Osteocyte (in vitro differentiated cells): ENCODE data around the gene RFWD3. TPM values are rescaled to one million over a fixed set of nuclear protein-coding genes. Genes with fewer than 3 reads are reported as not detected.

Source experiments
- DNase-seq: peaks from one replicate; pipeline ENCODE4 v3.0.0; 2021; ENCODE audit warnings: mixed read lengths; ENCODE audit not compliant: unreplicated experiment; ENCODE audit errors: extremely low spot score
- H3K27ac Mint-ChIP-seq: one replicate; pipeline ENCODE4 v1.8.0; 2021; ENCODE audit warnings: mild to moderate bottlenecking, mixed read lengths; ENCODE audit not compliant: unreplicated experiment
- H3K27me3 Mint-ChIP-seq: one replicate; pipeline ENCODE4 v1.8.0; 2021; ENCODE audit warnings: mixed read lengths; ENCODE audit not compliant: unreplicated experiment
- H3K36me3 Mint-ChIP-seq: one replicate; pipeline ENCODE4 v1.8.0; 2021; ENCODE audit warnings: mixed read lengths; ENCODE audit not compliant: unreplicated experiment
- H3K4me1 Mint-ChIP-seq: one replicate; pipeline ENCODE4 v1.8.0; 2021; ENCODE audit warnings: mixed read lengths; ENCODE audit not compliant: unreplicated experiment
- H3K4me3 Mint-ChIP-seq: one replicate; pipeline ENCODE4 v1.8.0; 2021; ENCODE audit warnings: mild to moderate bottlenecking, moderate library complexity, mixed read lengths; ENCODE audit not compliant: unreplicated experiment
- H3K9me3 Mint-ChIP-seq: one replicate; pipeline ENCODE4 v1.8.0; 2021; ENCODE audit warnings: mixed read lengths; ENCODE audit not compliant: unreplicated experiment
- CTCF ChIP-seq: fragments of 200-600 bp; sonication (generic); IDR thresholded peaks from 2 replicates; pipeline ENCODE4 v1.5.0; 2021; ENCODE audit warnings: antibody characterized with exemption, mild to moderate bottlenecking, moderate library complexity
- total RNA-seq: library from RNA; stranded (reverse); gene quantifications from 2 replicates; pipeline ENCODE4 v1.2.1, GENCODE V29; 2021

The RFWD3 gene
- total RNA-seq, 1 donor from 2014 or later: 30.7 TPM

GRCh38 chr16:74698222-74698621, 31.5 kb upstream of the RFWD3 start:
- no peak overlapping the region for H3K4me3 Mint-ChIP-seq
- H3K4me1 Mint-ChIP-seq: peaks cover 21% of the 10 kb centered on the region
- no peaks in the 10 kb centered on the region for H3K27me3 Mint-ChIP-seq
- no peak overlapping the region for H3K27ac Mint-ChIP-seq
- DNase-seq: no peak
- no peak for TF ChIP-seq CTCF
- no peaks in the 10 kb centered on the region for H3K36me3 Mint-ChIP-seq
- no peaks in the 10 kb centered on the region for H3K9me3 Mint-ChIP-seq

DNA sequence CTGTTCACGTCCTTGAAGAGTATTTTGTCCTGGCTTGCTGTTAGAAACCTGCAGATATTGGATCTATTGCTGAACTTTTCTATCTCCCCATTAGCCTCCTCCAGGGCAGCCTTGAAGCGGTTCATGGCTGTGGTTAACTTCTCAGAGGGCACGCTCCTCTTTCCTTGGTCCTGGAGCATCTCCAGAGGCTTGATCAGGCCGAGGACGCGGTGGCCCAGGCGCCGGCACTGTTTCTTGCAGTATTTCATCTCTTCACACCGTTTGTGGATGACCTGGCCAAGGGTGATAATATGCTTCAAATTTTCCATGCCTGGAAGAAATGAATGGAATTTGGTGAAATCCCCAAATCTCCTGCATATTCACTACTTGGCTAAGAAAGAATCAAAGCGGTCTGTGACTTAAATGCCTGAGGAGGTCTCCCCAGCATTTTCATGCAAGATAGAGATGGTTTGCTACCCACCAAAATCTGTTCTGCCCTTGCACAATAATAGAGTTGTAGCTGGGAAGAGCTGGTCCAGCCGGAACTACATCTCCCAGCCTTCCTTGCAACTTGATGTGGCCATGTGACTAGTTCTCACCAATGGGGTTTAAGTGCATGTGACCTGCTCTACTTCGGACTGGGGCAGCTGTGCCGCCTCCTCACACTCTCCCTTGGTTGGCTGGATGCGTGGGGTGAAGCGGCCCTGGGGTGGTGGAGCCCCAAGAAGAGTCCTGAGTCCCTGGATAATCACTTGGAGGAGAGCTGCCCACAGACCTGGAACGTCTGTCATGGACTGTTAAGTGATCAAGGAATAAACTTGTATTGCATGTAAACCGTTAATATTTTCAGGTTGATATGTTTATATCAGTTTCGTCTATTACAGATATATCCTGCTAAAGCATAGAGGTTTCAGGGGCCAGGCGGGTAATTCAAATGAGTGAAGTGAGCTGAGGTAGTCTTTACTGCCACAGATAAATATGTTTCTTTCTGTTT, 29.1 kb upstream of the RFWD3 start:
- Mint-ChIP-seq H3K9me3 (no peaks in the 10 kb centered on the region), H3K36me3 (peaks cover under 1% of the 10 kb centered on the region), H3K4me3 (peak overlapping the region; percentile 90), H3K27me3 (peaks cover 3% of the 10 kb centered on the region), H3K4me1 (peaks cover 11% of the 10 kb centered on the region), H3K27ac (peak overlapping the region; percentile 64)
- DNase-seq: peak; percentile 87
- no peak for TF ChIP-seq CTCF

DNA sequence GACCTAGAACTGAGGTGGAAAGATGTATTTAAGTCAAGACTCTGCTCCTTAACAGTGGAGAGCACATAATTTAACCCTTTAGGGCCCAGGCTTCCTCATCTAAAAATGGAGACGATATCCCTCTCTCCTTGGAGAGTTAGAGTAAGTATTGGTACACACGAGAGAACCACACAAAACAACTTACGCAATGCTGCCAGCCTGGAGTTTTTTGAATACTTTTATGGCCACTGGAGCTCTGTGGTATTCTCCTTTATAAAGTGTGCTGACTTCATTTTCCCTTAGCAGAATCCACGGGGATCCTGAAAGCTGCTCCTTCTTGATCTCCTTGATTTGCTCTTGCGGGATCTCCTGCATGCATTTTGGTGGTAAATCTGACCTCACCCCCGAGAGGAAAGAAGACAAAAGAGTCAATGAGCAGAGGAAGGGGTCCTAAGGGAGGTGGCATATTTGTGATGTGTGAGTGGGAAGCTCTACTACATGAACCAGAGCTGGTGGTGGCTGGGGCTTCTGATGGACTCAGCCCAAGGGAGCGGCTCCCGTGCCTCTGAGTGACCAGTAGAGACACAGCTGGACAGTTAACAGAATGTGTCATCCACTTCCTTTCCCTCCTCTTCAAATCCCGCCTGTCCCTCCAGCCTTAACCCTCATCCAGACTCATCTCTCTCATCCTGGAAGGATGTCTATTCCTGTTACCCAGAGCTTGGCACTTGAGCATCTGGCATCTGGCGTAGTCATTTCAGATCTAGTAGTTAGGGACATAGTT, 24.6 kb upstream of the RFWD3 start:
- Mint-ChIP-seq H3K27ac (no peak overlapping the region), H3K4me1 (peaks cover 4% of the 10 kb centered on the region), H3K27me3 (peaks cover 3% of the 10 kb centered on the region), H3K9me3 (no peaks in the 10 kb centered on the region), H3K4me3 (no peak overlapping the region), H3K36me3 (peaks cover 2% of the 10 kb centered on the region)
- DNase-seq: no peak
- TF ChIP-seq CTCF: no peak

DNA sequence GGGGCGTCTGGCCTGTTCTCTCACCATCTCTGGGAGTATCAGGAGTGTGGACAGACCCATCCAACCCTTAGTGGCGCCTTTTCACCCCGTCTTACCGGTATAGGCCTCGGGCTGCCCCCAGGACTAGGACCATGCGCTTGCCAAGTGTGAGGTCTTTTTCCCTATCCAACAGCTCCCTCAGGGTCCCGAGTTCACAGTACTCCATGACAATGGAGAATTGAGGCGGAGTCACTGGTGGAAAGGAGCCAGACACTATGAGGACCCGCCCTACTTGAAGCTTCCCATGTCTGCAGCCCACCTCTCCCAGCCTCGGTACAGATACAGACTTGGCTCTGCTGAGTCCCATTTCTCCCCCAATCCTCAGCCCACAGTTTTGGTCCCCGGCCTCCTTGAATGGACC, 15.9 kb upstream of the RFWD3 start:
- no peak for TF ChIP-seq CTCF
- no peak overlapping the region for H3K4me3 Mint-ChIP-seq
- DNase-seq: no peak
- H3K27ac Mint-ChIP-seq: no peak overlapping the region
- no peaks in the 10 kb centered on the region for H3K36me3 Mint-ChIP-seq
- H3K27me3 Mint-ChIP-seq: no peaks in the 10 kb centered on the region
- H3K4me1 Mint-ChIP-seq: peaks cover 7% of the 10 kb centered on the region
- H3K9me3 Mint-ChIP-seq: no peaks in the 10 kb centered on the region

DNA sequence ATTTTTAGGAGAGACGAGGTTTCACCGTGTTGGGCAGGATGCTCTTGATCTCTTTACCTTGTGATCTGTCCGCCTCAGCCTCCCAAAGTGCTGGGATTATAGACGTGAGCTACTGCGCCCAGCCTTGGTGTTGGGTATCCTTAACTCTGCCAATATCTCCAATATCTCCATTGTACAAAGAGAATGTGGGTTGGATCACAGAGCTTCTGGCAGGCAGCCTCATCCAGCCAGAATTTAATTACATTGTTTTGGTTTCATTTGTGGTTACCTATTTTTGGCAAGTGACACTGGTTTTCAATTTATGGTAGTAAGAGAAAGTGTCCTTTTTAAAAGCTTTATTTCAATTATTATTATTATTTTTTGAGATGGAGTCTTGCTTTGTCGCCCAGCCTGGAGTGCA, 14.0 kb upstream of the RFWD3 start:
- H3K4me1 Mint-ChIP-seq: peaks cover 7% of the 10 kb centered on the region
- no peak overlapping the region for H3K27ac Mint-ChIP-seq
- no peaks in the 10 kb centered on the region for H3K36me3 Mint-ChIP-seq
- no peak for TF ChIP-seq CTCF
- no peak overlapping the region for H3K4me3 Mint-ChIP-seq
- no peaks in the 10 kb centered on the region for H3K27me3 Mint-ChIP-seq
- H3K9me3 Mint-ChIP-seq: no peaks in the 10 kb centered on the region
- no peak for DNase-seq
